WTC11 (cell line): ENCODE data around the gene ITPK1.

ENCODE experiments used
- AFF4 ChIP-seq: sonication (generic); formaldehyde crosslinking; IDR thresholded peaks from 2 replicates; pipeline ENCODE4 v1.8.1; 2023; ENCODE audit warnings: mild to moderate bottlenecking, missing genetic modification reagents, borderline replicate concordance
- ATF3 ChIP-seq: sonication (generic); formaldehyde crosslinking; conservative IDR thresholded peaks from 2 replicates; pipeline ENCODE4 v1.8.1; 2022; ENCODE audit warnings: mild to moderate bottlenecking, missing genetic modification reagents
- CBFB ChIP-seq: sonication (generic); formaldehyde crosslinking; IDR thresholded peaks from 2 replicates; pipeline ENCODE4 v1.8.1; 2022; ENCODE audit warnings: mild to moderate bottlenecking, low read depth, missing genetic modification reagents
- CREB1 ChIP-seq: sonication (generic); formaldehyde crosslinking; IDR thresholded peaks from 2 replicates; pipeline ENCODE4 v1.8.0; 2023; ENCODE audit warnings: mild to moderate bottlenecking, missing genetic modification reagents
- CTCF ChIP-seq: fragments of 200-600 bp; IDR thresholded peaks from 2 replicates; pipeline ENCODE4 v1.8.0; 2022; ENCODE audit warnings: antibody characterized with exemption
- ELF4 ChIP-seq: sonication (generic); formaldehyde crosslinking; IDR thresholded peaks from 2 replicates; pipeline ENCODE4 v1.8.1; 2022; ENCODE audit warnings: low read depth, mild to moderate bottlenecking, moderate library complexity, missing genetic modification reagents
- ERG ChIP-seq: fragments of 250-450 bp; sonication (Bioruptor Pico); IDR thresholded peaks from 2 replicates; pipeline ENCODE4 v1.8.0; 2021; ENCODE audit warnings: mild to moderate bottlenecking
- JUN ChIP-seq: sonication (generic); formaldehyde crosslinking; IDR thresholded peaks from 2 replicates; pipeline ENCODE4 v1.8.0; 2023; ENCODE audit warnings: mild to moderate bottlenecking, missing genetic modification reagents
- PRDM15 ChIP-seq: sonication (generic); formaldehyde crosslinking; IDR thresholded peaks from 2 replicates; pipeline ENCODE4 v1.8.0; 2022; ENCODE audit warnings: missing genetic modification reagents
- PREB ChIP-seq: sonication (generic); formaldehyde crosslinking; IDR thresholded peaks from 2 replicates; pipeline ENCODE4 v1.8.1; 2022; ENCODE audit warnings: mild to moderate bottlenecking, missing genetic modification reagents, moderate library complexity, borderline replicate concordance
- ZBTB43 ChIP-seq: sonication (generic); formaldehyde crosslinking; IDR thresholded peaks from 2 replicates; pipeline ENCODE4 v1.8.1; 2023; ENCODE audit warnings: mild to moderate bottlenecking, missing genetic modification reagents
- ZNF281 ChIP-seq: sonication (generic); formaldehyde crosslinking; IDR thresholded peaks from 2 replicates; pipeline ENCODE4 v1.8.0; 2023; ENCODE audit warnings: mild to moderate bottlenecking, missing genetic modification reagents

- TF ChIP-seq CBFB (CRISPR knock-in tag) = no peak
- no peak for TF ChIP-seq ATF3 (CRISPR knock-in tag)
- TF ChIP-seq PRDM15 (CRISPR knock-in tag) = no peak
- TF ChIP-seq AFF4 (CRISPR knock-in tag) = no peak
- TF ChIP-seq PREB (CRISPR knock-in tag) = no peak
- TF ChIP-seq CREB1 (CRISPR knock-in tag) = no peak
- TF ChIP-seq ELF4 (CRISPR knock-in tag) = no peak
- no peak for TF ChIP-seq ZBTB43
- no peak for TF ChIP-seq JUN (CRISPR knock-in tag)
- TF ChIP-seq ERG = no peak
- TF ChIP-seq CTCF = no peak
- TF ChIP-seq ZNF281 (CRISPR knock-in tag) = no peak
Observed at GRCh38 chr14:93121030-93121834, 5.5 kb upstream of the ITPK1 start.
